SK-N-SH treated with all-trans-retinoic acid at 6 μM for 48 hours (cell line): Measurements from ENCODE around the gene C4BPB.

Experiments
- ARNTL ChIP-seq: fragments of 450-650 bp; formaldehyde crosslinking; IDR thresholded peaks from 2 replicates; pipeline ENCODE4 v1.5.0; 2020; ENCODE audit warnings: low read depth, mild to moderate bottlenecking, moderate library complexity, borderline replicate concordance
- RARB ChIP-seq: fragments of 250-450 bp; sonication (Bioruptor Pico); IDR thresholded peaks from 2 replicates; pipeline ENCODE4 v1.8.0; 2021; ENCODE audit warnings: mild to moderate bottlenecking, moderate library complexity
- ZFP30 ChIP-seq: fragments of 450-650 bp; formaldehyde crosslinking; IDR thresholded peaks from 2 replicates; pipeline ENCODE4 v1.5.0; 2022; ENCODE audit warnings: mild to moderate bottlenecking, moderate library complexity
- TF ChIP-seq, protein P1 (sequence below): fragments of 250-450 bp; sonication (Bioruptor Pico); IDR thresholded peaks from 2 replicates; pipeline ENCODE4 v1.8.0; 2020; ENCODE audit warnings: mild to moderate bottlenecking, moderate library complexity, borderline replicate concordance

DNA sequence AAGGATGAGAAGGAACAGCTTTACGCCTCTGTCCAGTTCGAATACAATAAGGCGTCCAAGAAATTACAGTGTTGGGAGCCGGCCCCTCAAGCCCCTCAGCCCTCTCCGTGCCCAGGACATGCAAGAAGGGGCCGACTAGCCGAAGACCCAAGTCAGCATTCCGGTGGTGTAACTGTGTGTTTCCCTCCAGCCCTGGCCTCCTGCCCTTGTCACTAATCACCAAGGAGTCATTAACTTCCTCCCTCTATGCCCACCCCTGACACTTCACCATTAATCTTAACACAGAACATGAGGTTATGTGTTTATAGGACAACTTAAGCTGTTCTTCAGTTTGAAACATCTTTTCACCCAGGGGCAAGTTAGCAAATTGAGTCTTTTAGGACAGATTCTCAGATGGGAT is 16.4 kb upstream of the C4BPB start:
- TF ChIP-seq, protein P1, sequence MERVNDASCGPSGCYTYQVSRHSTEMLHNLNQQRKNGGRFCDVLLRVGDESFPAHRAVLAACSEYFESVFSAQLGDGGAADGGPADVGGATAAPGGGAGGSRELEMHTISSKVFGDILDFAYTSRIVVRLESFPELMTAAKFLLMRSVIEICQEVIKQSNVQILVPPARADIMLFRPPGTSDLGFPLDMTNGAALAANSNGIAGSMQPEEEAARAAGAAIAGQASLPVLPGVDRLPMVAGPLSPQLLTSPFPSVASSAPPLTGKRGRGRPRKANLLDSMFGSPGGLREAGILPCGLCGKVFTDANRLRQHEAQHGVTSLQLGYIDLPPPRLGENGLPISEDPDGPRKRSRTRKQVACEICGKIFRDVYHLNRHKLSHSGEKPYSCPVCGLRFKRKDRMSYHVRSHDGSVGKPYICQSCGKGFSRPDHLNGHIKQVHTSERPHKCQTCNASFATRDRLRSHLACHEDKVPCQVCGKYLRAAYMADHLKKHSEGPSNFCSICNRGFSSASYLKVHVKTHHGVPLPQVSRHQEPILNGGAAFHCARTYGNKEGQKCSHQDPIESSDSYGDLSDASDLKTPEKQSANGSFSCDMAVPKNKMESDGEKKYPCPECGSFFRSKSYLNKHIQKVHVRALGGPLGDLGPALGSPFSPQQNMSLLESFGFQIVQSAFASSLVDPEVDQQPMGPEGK (CRISPR knock-in tag), result no peak
- TF ChIP-seq RARB (CRISPR knock-in tag) (no peak), ARNTL (CRISPR knock-in tag) (no peak), ZFP30 (CRISPR knock-in tag) (no peak)
